HFFc6 (cell line): ENCODE results near the gene CRK. TPM values are rescaled to one million over a fixed set of nuclear protein-coding genes. Genes with fewer than 3 reads are reported as not detected.

Source experiments
- DNase-seq: peaks from one replicate; pipeline ENCODE4 v3.0.0-alpha.2; 2018
- H3K27ac Mint-ChIP-seq: 2 replicates; pipeline ENCODE4 v1.8.0; 2020; ENCODE audit warnings: mild to moderate bottlenecking, mixed read lengths
- H3K27me3 Mint-ChIP-seq: 2 replicates; pipeline ENCODE4 v1.8.0; 2021; ENCODE audit warnings: mild to moderate bottlenecking, moderate library complexity, mixed read lengths; ENCODE audit not compliant: insufficient read depth
- H3K36me3 Mint-ChIP-seq: 2 replicates; pipeline ENCODE4 v1.8.0; 2021; ENCODE audit warnings: low read depth, mixed read lengths
- H3K4me1 Mint-ChIP-seq: 2 replicates; pipeline ENCODE4 v1.8.0; 2020; ENCODE audit warnings: low read depth, mixed read lengths
- H3K4me3 Mint-ChIP-seq: 2 replicates; pipeline ENCODE4 v1.8.0; 2020; ENCODE audit warnings: mild to moderate bottlenecking, moderate library complexity, mixed read lengths
- H3K9me3 Mint-ChIP-seq: 2 replicates; pipeline ENCODE4 v1.8.0; 2020; ENCODE audit warnings: mild to moderate bottlenecking, mixed read lengths
- long read RNA-seq: library from polyadenylated mRNA; unstranded; transcript quantifications from one replicate; pipeline ENCODE4 v2.0.0, GENCODE V29; 2019
- total RNA-seq, 6 experiments: library from RNA; stranded (reverse); fragmentation: NEBNext Ultra II Directional; extraction: Animal tissue kit (Norgen Biotek cat#: 25700); gene quantifications; 2 replicates in 1 of 6; 3 replicates in 5 of 6; pipeline ENCODE4 v1.2.3, GENCODE V29; 2021
- TF ChIP-seq, protein P1 (sequence below): fragments of 200-600 bp; sonication (generic); IDR thresholded peaks from 2 replicates; pipeline ENCODE4 v1.5.0; 2021; ENCODE audit warnings: antibody characterized with exemption, mild to moderate bottlenecking

Gene CRK
- total RNA-seq: 10 to 100 TPM; 71.1 to 83.1 (median 77.5) TPM
- long read RNA-seq, transcript CRK-201 (3 exons, 3,880 nt): minor isoform, 19 of 78 reads
- long read RNA-seq, transcript CRK-202 (3 exons, 3,675 nt): major isoform, 24 of 78 reads
- long read RNA-seq, partial matches to known transcripts: 9 of 78 reads
- long read RNA-seq, other reads (novel, unspliced or antisense): 26 of 78 reads

DNA sequence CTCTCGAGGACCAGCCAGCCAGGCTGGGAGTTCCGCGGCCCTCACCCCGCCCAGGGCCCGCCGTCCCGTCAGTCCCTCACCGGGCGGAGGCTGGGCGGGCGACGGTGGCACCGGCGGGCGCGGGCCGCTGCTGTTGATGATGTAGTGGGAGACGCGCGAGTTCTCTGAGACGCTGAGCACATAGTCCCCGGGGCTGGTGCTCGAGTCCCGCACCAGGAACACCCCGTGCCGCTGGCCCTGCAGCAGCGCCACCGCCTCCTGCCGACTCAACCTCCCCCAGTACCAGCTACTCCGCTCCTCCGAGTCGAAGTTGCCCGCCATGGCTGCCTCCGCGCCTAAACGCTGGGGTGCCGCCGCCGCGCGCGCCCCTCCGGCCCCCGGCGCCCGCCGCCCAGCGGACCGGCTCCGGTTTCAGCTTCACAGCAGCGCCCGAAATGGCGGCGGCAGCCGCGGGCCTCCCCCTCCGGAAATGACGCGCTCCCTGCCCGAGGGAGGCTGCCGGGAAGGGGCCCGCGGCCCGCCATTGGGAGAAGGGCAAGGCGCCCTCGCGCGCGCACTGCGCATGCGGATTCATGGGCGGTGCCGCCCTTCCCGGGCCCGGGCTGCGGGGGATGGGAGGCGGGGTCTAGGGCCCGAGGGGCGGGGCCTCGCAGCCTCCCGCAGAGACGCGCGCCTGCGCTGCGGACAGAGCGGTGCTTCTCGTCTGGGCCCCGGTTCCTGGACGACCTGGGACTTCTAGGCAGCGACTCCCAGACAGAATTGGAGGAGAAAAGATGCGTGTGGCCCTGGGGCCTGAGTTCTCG is at the start of gene CRK:
Gene CRK (minus strand): TSS at position 436 of the 803 bp plus-strand sequence. CDS start 115 bp downstream, at position 321.
- Mint-ChIP-seq H3K27me3 (0 out of 2 replicates have a peak, but pooled peaks cover 5% of the 10 kb centered on the region), H3K27ac (peak within 1 kb of the TSS; percentile 92), H3K4me1 (peaks cover 51% of the 10 kb centered on the region), H3K4me3 (peak within 1 kb of the TSS; percentile 99), H3K9me3 (no peaks in the 10 kb centered on the region), H3K36me3 (peaks cover 28% of the 10 kb centered on the region)
- TF ChIP-seq, protein P1, sequence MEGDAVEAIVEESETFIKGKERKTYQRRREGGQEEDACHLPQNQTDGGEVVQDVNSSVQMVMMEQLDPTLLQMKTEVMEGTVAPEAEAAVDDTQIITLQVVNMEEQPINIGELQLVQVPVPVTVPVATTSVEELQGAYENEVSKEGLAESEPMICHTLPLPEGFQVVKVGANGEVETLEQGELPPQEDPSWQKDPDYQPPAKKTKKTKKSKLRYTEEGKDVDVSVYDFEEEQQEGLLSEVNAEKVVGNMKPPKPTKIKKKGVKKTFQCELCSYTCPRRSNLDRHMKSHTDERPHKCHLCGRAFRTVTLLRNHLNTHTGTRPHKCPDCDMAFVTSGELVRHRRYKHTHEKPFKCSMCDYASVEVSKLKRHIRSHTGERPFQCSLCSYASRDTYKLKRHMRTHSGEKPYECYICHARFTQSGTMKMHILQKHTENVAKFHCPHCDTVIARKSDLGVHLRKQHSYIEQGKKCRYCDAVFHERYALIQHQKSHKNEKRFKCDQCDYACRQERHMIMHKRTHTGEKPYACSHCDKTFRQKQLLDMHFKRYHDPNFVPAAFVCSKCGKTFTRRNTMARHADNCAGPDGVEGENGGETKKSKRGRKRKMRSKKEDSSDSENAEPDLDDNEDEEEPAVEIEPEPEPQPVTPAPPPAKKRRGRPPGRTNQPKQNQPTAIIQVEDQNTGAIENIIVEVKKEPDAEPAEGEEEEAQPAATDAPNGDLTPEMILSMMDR: no peak; the same call in 1 of the 2 replicates
- DNase-seq: peak; percentile 89

DNA sequence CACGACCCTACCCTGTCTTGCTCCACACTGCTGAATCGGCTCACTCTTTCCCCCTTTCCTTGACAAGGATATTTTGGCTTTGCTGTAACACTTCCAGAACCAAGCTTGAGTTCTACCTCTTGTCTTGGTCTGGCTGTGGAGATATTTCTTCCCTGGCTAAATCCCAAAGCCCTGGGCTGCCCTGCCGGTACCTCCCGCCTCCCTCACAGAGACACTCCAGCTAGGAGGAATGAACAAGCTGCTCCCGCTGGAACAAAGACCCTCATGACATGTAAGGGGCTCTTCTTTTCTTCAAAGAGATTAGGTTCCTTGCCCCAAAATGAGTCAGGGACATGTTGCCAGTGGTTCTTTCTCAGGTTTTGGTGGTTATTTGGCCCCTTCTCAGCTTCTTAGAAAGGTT is 49.6 kb upstream of the CRK start:
- H3K9me3 Mint-ChIP-seq: no peaks in the 10 kb centered on the region
- H3K36me3 Mint-ChIP-seq: no peaks in the 10 kb centered on the region; the same call in 1 of the 2 replicates
- peaks cover 7% of the 10 kb centered on the region for H3K4me1 Mint-ChIP-seq
- TF ChIP-seq, protein P1: no peak
- peaks cover 4% of the 10 kb centered on the region for H3K27me3 Mint-ChIP-seq
- DNase-seq: no peak
- no peak overlapping the region; the same call in 1 of the 2 replicates for H3K4me3 Mint-ChIP-seq
- H3K27ac Mint-ChIP-seq: no peak overlapping the region

DNA sequence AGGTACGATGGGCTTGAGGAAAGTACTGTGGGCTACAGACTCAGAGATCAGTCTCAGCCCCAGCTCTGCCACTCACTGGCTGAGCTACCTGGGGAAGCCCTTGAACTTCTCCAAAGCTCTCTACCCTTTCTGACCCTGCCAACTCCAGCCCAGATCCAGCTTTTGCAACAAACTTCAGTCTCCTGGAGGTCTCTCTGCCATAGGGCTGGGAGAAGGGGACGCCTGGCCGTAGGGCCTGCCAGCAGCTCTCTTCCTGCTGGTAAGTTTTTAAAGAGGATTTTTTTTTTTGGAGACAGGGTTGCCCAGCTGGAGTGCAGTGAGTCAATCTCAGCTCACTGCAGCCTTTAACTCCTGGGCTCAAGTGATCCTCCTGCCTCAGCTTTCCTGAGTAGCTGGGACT is 48.8 kb upstream of the CRK start:
- H3K4me1 Mint-ChIP-seq: peaks cover 7% of the 10 kb centered on the region
- no peak for DNase-seq

DNA sequence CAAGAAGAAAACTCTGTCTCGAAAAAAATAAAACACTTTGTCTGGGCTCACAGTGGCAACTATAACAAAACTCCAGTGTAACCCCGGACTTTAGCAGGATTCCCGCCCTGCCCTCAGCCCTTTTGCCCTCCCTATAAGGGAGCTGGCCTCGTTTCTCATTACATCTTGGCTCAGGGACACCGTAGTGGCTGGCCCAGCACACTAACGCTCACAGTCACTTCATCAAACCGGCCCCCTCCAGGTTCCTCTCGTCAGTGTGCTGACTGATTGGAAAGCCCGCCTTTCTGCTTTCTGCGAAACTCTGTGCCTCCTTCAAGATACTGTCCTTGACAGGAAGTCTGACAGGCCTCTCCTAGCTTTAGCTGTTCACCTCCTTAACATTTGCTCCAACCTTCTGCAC is 47.7 kb upstream of the CRK start:
- Mint-ChIP-seq H3K4me3 (no peak overlapping the region), H3K9me3 (no peaks in the 10 kb centered on the region), H3K27me3 (peaks cover 3% of the 10 kb centered on the region), H3K4me1 (peaks cover 8% of the 10 kb centered on the region), H3K36me3 (no peaks in the 10 kb centered on the region), H3K27ac (no peak overlapping the region)
- DNase-seq: no peak
- TF ChIP-seq, protein P1: no peak

More for the DNA sequence above, 48.8 kb upstream of the CRK start:
- no peak overlapping the region for H3K4me3 Mint-ChIP-seq
- H3K27ac Mint-ChIP-seq: no peak overlapping the region
- no peaks in the 10 kb centered on the region; the same call in 1 of the 2 replicates for H3K36me3 Mint-ChIP-seq
- TF ChIP-seq, protein P1: no peak
- H3K9me3 Mint-ChIP-seq: no peaks in the 10 kb centered on the region
- H3K27me3 Mint-ChIP-seq: peaks cover 3% of the 10 kb centered on the region

DNA sequence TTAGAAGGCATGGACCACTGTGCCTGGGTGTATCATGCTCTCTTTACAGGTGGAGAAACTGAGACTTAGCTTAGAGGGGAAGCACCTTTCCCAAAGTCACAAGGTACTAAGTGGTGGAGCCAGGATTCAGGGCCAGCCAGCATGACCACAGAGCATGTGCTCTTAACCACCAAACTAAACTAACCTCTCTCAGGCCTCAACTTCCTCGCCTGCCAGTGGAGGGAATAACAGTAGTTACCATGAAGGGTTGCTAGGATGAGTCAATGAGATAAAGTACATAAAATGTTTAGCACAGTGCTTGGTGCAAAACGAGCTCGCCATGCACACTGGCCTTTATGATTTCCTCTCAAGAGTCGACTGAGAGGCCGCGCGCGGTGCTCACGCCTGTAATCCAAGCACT is 42.8 kb upstream of the CRK start:
- TF ChIP-seq, protein P1: no peak
- Mint-ChIP-seq H3K4me3 (no peak overlapping the region), H3K9me3 (no peaks in the 10 kb centered on the region), H3K4me1 (peaks cover 14% of the 10 kb centered on the region), H3K27ac (peak overlapping the region; percentile 81), H3K36me3 (no peaks in the 10 kb centered on the region), H3K27me3 (no peaks in the 10 kb centered on the region)
- DNase-seq: peak; percentile 67
